ENCODE results near the gene CS. TPM values are rescaled to one million over a fixed set of nuclear protein-coding genes. Genes with fewer than 3 reads are reported as not detected.

The CS gene
- total RNA-seq, 1 experiment from 2014 or later: 250 TPM

GRCh38 chr12:56257491-56258067, 42.6 kb downstream of the CS start:
- no peak overlapping the region for H2BK20ac ChIP-seq (ENCODE audit: low read depth, low read length, poor library complexity, severe bottlenecking)
- Mint-ChIP-seq H3K9me3 (no peaks in the 10 kb centered on the region; a peak in 1 of 5 replicates), H3K36me3 (ENCODE audit: insufficient read depth in 1 of 3, low read depth in 3 of 3) (peaks cover 29 to 41% (median 41%) of the 10 kb centered on the region in 3 experiments; a peak in 6 of 7 replicates), H3K27ac (peak overlapping the region; percentile 76 to 92 (median 82); a peak in 6 of 7 replicates), H3K4me1 (peaks cover 20% of the 10 kb centered on the region in 2 experiments), H3K4me3 (peak overlapping the region; percentile 93 to 97), H3K27me3 (ENCODE audit: low read depth) (peaks cover 2% of the 10 kb centered on the region; the same call in 1 of the 2 replicates)
- H3K23ac ChIP-seq (ENCODE audit: insufficient read length, low read depth, low read length): no peak overlapping the region
- no peaks in the 10 kb centered on the region for H3K9me3 ChIP-seq (ENCODE audit: control insufficient read depth, low read depth, low read length)
- no peak overlapping the region for H4K5ac ChIP-seq (ENCODE audit: insufficient read length, low read depth, low read length)
- no peak overlapping the region for H4K8ac ChIP-seq (replicated peaks; ENCODE audit: insufficient read length, low read depth, low read length)
- no peak overlapping the region for H2AK5ac ChIP-seq (ENCODE audit: insufficient read length, low read length)
- H3K9ac ChIP-seq (ENCODE audit: extremely low read depth, insufficient read length, low read length): peak overlapping the region; percentile 73
- H3K18ac ChIP-seq (ENCODE audit: insufficient read length, low read depth, low read length): no peak overlapping the region
- 0 out of 2 replicates have a peak overlapping the region, but pooled peaks have one; percentile 71 for H3K14ac ChIP-seq (ENCODE audit: insufficient read depth, low read length)
- H2BK15ac ChIP-seq (ENCODE audit: low read depth, low read length): no peak overlapping the region
- no peak overlapping the region for H3K27ac ChIP-seq (ENCODE audit: insufficient read length, low read depth, low read length)
- no peak overlapping the region for H4K91ac ChIP-seq (ENCODE audit: insufficient read length, low read depth, low read length)
- no peaks in the 10 kb centered on the region for H3K23me2 ChIP-seq (ENCODE audit: insufficient read length, low read depth, low read length, poor library complexity, severe bottlenecking)
- no peak overlapping the region for H3T11ph ChIP-seq (ENCODE audit: low read length)
- no peak overlapping the region for H2BK12ac ChIP-seq (ENCODE audit: insufficient read length, low read depth, low read length)
- no peak overlapping the region for H2AFZ ChIP-seq (ENCODE audit: low read length)
- TF ChIP-seq CTCF (conservative IDR thresholded peaks at IDR 0.05): no peak
- H2BK120ac ChIP-seq (ENCODE audit: low read depth, low read length, poor library complexity, severe bottlenecking): no peak overlapping the region
- H3K79me2 ChIP-seq (ENCODE audit: insufficient read depth, low read length): no peaks in the 10 kb centered on the region
- H3K4me2 ChIP-seq (ENCODE audit: insufficient read depth, insufficient read length, low read length): peak overlapping the region; percentile 93
- no peak overlapping the region for H3K56ac ChIP-seq (ENCODE audit: insufficient read length, low read depth, low read length)
- no peaks in the 10 kb centered on the region for H3K27me3 ChIP-seq (ENCODE audit: insufficient read depth, low read length)
- no peak overlapping the region for H2BK5ac ChIP-seq (ENCODE audit: insufficient read length, low read length)
- peak; percentile 86 for DNase-seq
- H3K4me1 ChIP-seq (ENCODE audit: insufficient read depth, low read length): no peaks in the 10 kb centered on the region
- H3K79me1 ChIP-seq (ENCODE audit: insufficient read depth, low read depth, low read length, poor library complexity, severe bottlenecking): no peaks in the 10 kb centered on the region
- H3K4ac ChIP-seq (ENCODE audit: low read depth, low read length): no peak overlapping the region
- WGBS (ENCODE audit: extremely low coverage, insufficient read length, low lambda C conversion rate): no CpG with 5 or more reads among the region's 27 CpGs
- no peaks in the 10 kb centered on the region for H4K20me1 ChIP-seq (ENCODE audit: control insufficient read depth, insufficient read depth, insufficient read length)

All from H9 (cell line).